HAP-1 (cell line): Measurements from ENCODE around the gene ADPRS.
A peak's percentile ranks its signal among the peaks of the same experiment; 100 is the strongest.

Experiments
- DNase-seq, 2 experiments: peaks; one replicate each; pipeline ENCODE4 v3.0.0-alpha.2; 2016 to 2020; ENCODE audit warnings: low spot score in 2 of 2
- H3K27me3 ChIP-seq: fragments of 250-450 bp; sonication (Bioruptor Pico); 2 replicates; pipeline ENCODE4 v1.5.1; 2020; ENCODE audit warnings: low read depth, mild to moderate bottlenecking, moderate library complexity
- H3K36me3 ChIP-seq: fragments of 250-450 bp; sonication (Bioruptor Pico); replicated peaks from 2 replicates; pipeline ENCODE4 v1.5.1; 2020; ENCODE audit warnings: mild to moderate bottlenecking
- H3K4me1 ChIP-seq: fragments of 250-450 bp; sonication (Bioruptor Pico); 2 replicates; pipeline ENCODE4 v1.5.1; 2020; ENCODE audit warnings: mild to moderate bottlenecking
- H3K4me3 ChIP-seq: fragments of 250-450 bp; sonication (Bioruptor Pico); 2 replicates; pipeline ENCODE4 v1.5.1; 2020; ENCODE audit warnings: mild to moderate bottlenecking, moderate library complexity
- H3K9me3 ChIP-seq: fragments of 250-450 bp; sonication (Bioruptor Pico); 2 replicates; pipeline ENCODE4 v1.5.1; 2020; ENCODE audit warnings: mild to moderate bottlenecking, moderate library complexity
- in situ Hi-C: fragments of 300-500 bp; cut with MboI; formaldehyde crosslinking; loops from 3 replicates; pipeline ENCODE4 v1.14.3; 2020; ENCODE audit warnings: low sequenced_read_pairs, inconsistent platforms, mixed read lengths

Gene ADPRS

DNA sequence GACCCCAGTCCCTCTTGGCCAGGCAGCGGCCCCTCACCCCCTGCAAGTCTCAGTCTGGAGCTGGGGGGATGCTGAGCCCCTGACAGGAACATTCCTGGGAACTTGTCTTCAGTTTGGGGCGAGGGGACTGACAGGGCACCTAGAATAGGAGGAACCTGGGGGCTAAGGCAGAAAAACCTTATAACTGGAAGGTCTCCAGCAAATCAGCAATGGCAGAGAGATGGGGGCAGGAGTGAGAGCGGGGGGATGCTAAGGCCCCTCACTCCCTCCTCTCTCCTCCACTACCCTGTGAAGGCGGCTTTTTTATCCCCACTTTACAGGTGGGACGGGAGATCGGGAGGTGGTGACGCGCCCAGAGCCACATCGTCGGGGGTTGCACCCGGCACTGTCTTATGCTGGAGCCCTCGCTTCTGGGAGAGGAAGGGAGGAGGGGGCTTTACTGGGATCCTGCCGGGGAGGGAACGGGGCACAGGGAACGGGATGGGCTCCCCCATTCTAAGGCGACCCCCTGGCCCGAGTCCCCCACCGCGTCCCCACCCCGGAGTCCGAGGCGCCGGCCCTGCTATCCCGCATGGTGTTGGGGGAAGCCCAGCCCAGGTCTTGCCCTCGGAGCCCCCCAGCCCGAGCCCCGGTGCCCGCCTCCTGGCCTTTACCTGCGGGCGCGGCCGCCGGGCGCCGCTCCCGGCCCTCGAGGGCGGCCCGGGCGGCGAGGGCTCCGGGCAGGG, 35.9 kb downstream of the ADPRS start:
- DNase-seq: no peak
- Histone ChIP-seq H3K4me3 (no peak overlapping the region), H3K9me3 (no peaks in the 10 kb centered on the region), H3K27me3 (no peaks in the 10 kb centered on the region), H3K36me3 (no peaks in the 10 kb centered on the region), H3K4me1 (no peaks in the 10 kb centered on the region)
- in situ Hi-C loops: no loop called here

DNA sequence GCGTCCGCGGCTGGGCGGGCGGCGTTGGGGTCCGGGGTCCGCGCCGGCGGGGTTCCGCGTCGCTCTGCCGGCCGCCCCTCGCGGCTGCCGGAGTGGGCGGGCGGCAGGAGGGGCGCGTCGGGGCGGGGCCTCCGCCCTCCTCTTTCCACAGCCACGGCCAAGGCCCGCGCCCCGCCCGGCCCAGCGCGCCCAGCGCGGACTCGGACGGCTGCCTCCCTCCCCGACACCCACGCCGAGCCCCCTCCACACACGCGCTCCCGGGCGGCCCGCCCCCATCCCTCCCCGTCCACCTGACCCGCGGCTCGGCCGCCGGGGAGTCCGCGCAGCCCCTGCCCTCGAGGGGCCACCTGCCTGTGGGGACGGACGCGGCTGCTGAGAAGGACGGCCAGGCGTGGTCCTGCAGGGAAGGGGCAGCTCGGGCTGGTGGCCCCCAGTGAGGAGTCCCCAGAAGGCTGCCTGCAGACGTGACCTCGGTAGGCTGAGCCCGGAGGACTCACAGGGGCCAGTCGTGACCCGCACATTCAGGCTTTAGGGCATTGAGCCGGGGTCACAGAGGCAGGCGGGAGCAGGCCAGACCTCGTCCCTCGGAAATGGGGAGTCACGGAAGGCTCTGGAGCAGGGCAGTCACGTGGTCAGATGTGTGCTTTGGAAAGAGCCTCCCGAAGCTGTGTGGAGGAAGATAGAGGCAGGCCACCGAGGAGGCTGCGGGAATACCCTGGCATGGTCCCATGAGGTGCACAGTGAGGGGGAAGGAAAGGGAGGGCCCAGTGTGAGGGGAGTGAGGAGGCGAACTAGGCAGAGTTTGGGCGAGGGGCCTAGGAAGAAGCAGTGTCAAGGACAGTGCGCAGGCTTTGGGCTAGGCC, 36.7 kb downstream of the ADPRS start, which contains the start of gene COL8A2:
COL8A2 (minus strand) TSS at position 94 of the 863 bp plus-strand sequence. CDS start 24,980 bp downstream, outside the sequence.
- Histone ChIP-seq H3K4me1 (no peaks in the 10 kb centered on the region), H3K36me3 (no peaks in the 10 kb centered on the region), H3K9me3 (no peaks in the 10 kb centered on the region), H3K4me3 (no peak within 1 kb of the TSS), H3K27me3 (no peaks in the 10 kb centered on the region)
- in situ Hi-C loops: no loop called here
- no peak for DNase-seq

DNA sequence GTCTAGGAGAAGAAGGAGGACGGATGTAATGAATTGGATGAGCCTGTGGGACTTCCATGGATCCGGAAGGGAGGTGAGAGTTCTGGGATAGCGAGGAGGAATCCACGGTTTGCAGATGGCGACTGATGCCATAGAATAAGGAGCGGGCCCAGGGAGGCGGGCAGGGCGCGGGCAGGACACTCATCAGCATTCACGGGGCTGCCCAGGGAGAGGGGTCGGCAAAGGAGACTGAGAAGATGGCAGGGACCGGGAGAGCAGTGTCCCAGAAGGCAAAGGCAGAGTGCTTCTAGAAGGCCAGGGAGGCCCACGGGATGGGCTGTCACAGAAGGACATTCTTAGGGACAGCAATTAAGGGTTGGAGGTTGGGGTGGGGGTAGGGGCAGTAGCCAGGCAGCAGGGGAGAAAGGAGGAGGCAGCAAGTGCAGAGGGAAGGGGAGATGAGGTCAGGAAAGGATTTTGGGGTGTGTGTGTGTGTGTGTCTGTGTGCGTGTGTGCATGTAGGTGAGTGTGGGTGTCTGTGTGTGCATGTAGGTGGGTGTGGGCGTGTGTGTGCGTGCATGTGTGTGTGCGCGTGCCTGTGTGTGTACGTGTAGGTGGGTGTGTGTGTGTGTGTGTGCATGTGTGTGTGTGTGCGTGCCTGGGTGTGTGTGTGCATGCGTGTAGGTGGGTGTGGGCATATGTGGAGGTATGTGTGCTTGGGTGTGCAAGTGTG, 37.5 kb downstream of the ADPRS start:
- H3K4me3 ChIP-seq: no peak overlapping the region
- no peaks in the 10 kb centered on the region for H3K36me3 ChIP-seq
- no peak for DNase-seq
- no peaks in the 10 kb centered on the region for H3K4me1 ChIP-seq
- no peaks in the 10 kb centered on the region for H3K27me3 ChIP-seq
- in situ Hi-C loops: no loop called here
- no peaks in the 10 kb centered on the region for H3K9me3 ChIP-seq

DNA sequence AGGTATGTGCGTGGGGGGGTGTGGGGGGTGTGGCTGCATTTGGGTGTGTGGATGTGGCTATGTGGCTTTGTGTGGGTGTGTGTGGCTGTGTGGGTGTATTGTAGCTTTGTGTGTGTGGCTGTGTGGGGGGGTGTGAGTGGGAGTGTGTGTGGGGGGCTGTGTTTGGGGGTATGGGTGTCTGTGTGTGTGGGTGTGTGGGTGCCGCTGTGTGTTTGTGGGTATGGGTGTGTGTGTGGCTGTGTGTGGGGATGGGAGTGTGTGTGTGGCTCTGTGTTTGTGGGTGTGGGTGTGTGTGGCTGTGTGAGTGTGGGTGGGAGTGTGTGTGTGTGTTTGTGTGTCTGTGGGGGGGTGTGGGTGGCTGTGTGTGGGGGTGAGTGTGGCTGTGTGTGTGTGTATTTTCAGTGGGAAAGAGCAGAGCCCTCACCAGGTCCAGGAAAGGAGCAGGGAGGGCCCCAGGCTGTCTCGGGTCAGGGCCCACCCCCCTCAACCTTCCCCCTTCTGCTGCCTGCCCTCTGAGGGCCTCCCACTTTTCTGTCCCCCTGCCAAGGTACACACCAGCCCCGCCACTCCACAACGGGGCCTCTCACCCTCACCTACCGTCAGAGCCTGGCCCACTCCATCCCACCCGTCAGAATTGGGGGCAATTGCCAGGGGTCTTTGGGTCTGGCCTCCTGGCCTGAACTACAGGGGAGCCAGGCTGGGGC, 38.3 kb downstream of the ADPRS start:
- H3K4me3 ChIP-seq: no peak overlapping the region
- H3K4me1 ChIP-seq: no peaks in the 10 kb centered on the region
- in situ Hi-C loops: no loop called here
- no peaks in the 10 kb centered on the region for H3K36me3 ChIP-seq
- H3K9me3 ChIP-seq: no peaks in the 10 kb centered on the region
- H3K27me3 ChIP-seq: no peaks in the 10 kb centered on the region
- no peak for DNase-seq

DNA sequence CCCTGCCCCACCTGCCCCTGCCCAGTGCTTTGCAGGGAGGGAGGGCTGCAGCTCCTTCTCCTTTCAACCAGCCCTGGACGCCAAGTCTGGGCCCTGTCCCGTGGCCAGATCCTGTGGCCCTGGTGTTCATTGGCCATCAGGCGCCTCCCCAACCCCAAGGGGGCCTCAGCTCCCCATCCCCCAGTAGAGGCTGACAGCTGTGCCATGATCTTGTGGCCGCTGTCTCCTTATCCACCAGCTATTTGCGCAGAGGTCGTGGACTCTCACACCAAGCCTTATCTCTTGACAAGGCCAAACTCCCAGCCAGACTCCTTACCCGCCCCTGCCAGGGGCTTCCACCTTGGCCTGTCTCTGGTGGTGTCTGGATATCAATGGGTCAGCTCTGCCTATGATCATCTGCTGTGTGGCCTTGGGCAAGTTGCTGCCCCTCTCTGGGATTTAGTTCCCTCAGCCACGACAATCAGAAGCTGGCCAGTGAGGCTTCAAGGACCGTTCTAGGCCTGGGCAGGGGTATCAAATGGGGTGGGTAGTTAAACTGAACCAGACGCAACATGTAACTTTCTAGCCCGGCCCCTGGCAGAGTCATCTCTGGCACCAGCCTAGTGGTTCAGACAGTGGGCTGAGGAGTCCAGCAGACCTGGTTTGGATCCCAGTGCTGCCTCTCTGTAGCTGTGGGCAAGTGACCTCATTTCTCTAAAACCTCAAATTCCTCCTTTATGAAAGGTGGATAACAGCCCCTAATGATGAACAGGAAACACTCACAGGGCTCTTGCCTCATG, 39.6 kb downstream of the ADPRS start:
- H3K9me3 ChIP-seq: no peaks in the 10 kb centered on the region
- no peaks in the 10 kb centered on the region for H3K4me1 ChIP-seq
- in situ Hi-C loops: no loop called here
- DNase-seq: no peak
- H3K4me3 ChIP-seq: no peak overlapping the region
- H3K36me3 ChIP-seq: no peaks in the 10 kb centered on the region
- no peaks in the 10 kb centered on the region for H3K27me3 ChIP-seq

DNA sequence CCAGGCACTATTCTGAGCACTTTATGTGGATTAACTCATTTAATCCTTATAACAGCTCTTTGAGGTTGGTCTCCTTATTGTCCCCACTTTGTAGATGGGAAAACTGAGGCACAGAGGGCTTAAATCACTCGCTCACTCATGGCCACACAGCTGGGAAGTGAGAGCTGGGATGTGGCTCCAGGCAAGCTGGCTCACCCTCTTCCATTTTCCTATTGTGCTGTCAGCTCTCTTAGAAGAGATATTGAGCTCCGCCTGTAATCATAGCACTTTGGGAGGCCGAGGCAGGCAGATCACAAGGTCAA, 40.2 kb downstream of the ADPRS start:
- Histone ChIP-seq H3K4me1 (no peaks in the 10 kb centered on the region), H3K9me3 (no peaks in the 10 kb centered on the region), H3K4me3 (no peak overlapping the region), H3K36me3 (no peaks in the 10 kb centered on the region), H3K27me3 (no peaks in the 10 kb centered on the region)
- no peak for DNase-seq
- in situ Hi-C loops: no loop called here

DNA sequence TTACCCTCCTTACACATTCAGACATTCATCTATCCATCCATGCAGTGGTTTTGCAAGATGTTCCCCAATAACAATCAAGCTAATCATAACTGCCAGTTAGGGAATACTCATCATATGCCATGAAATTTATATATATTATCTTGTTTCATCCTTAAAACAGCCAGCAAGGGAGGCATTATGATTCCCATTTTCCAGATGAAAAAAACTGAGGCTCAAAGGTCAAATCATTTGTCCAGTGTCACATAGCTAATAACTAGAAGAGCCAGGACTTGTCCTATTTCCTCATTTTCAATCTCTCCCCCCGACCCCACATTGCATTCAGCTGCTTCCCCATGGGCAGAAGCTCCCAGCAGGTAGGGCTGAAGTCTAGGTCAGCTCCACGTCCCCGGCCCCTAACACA, 43.3 kb downstream of the ADPRS start:
- Histone ChIP-seq H3K4me1 (no peaks in the 10 kb centered on the region), H3K9me3 (no peaks in the 10 kb centered on the region), H3K27me3 (no peaks in the 10 kb centered on the region), H3K36me3 (peaks cover 8% of the 10 kb centered on the region; the same call in 1 of the 2 replicates), H3K4me3 (no peak overlapping the region)
- in situ Hi-C loops: no loop called here
- no peak for DNase-seq

DNA sequence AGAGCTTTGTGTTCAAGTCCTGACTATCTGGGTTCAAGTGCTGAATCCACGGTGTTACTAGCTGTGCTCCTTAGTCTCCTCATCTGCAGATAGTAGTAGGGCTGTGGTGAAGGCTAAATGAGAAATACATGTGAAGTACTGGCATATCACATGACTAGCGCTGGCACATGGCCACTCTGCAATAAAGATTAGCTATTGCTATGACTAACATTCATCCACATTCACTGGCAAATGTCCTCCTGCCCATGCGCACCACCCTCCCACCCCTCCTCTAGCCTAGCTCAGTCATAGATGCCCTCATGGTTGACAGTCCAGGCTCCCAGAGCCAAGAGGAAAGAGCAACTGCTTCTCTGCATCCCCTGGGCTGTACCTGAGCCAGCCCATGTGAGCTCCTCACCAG, 44.8 kb downstream of the ADPRS start:
- H3K36me3 ChIP-seq: peaks cover 19% of the 10 kb centered on the region
- no peaks in the 10 kb centered on the region for H3K9me3 ChIP-seq
- DNase-seq: no peak
- H3K27me3 ChIP-seq: no peaks in the 10 kb centered on the region
- in situ Hi-C loops: no loop called here
- H3K4me3 ChIP-seq: no peak overlapping the region
- no peaks in the 10 kb centered on the region for H3K4me1 ChIP-seq

DNA sequence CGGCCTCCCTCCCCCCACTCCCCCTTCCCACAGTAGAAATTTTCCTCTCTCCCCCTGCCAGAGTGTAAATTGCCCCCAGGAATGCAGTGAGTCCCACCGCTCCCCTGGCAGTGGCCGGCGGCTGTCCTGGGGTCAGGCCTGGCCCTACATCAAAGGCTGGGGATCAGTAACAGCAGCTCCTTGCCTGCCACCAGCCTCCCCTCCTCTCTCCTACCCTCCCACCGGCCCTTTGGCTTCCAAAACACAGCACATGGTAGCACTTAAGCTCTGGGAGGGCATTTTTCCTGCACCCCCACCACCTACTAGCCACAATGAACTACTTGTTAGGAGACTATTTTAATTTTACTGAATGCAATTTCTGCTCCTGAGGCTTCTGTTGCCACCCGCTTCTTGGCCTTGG, 45.3 kb downstream of the ADPRS start:
- Histone ChIP-seq H3K9me3 (no peaks in the 10 kb centered on the region), H3K36me3 (peaks cover 20% of the 10 kb centered on the region), H3K27me3 (no peaks in the 10 kb centered on the region), H3K4me3 (no peak overlapping the region), H3K4me1 (no peaks in the 10 kb centered on the region)
- DNase-seq: no peak
- in situ Hi-C loops: no loop called here

DNA sequence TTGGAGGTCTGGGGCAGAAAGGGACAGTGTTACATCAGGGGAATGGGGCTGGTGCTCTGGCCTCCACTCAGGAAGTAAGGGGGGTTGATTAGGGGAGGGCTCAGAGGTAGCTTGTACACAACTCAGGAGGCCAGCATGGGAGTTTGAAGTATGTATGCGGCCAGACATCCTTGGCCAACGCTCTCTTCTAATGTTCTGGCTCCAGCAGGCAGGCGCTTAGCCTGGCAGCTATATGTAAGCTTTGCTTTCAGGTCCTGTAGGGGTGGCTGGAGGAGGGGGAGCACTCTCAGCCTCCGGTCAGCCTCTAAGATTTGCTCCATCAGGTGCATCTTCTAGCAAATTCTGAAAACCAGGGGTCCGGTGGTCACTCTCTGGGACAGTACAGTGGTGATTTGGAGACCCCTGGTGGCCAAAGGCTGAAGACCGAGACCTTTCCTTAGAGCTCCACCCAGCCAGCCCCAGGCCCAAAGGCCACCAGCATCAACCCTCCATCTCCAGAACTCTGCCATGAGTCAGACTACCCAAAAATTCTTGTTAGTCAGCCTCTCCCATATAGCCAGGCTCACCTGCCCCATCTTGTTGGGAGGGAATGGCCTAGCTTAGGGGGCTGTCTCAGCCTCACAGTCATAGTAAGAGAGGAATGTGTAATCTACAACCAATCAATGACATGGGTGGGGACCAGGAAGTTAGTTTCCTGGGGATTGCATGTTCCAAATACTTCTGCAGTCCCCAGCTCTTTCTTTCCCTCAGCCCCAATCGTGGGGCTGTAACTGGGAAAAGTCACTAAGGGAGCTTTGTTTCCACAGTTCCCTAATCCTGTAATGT, 46.0 kb downstream of the ADPRS start:
- no peaks in the 10 kb centered on the region for H3K4me1 ChIP-seq
- H3K36me3 ChIP-seq: peaks cover 26% of the 10 kb centered on the region
- no peaks in the 10 kb centered on the region for H3K9me3 ChIP-seq
- H3K4me3 ChIP-seq: no peak overlapping the region
- peak; percentile 23 to 81 for DNase-seq
- H3K27me3 ChIP-seq: no peaks in the 10 kb centered on the region
- in situ Hi-C loops: no loop called here

DNA sequence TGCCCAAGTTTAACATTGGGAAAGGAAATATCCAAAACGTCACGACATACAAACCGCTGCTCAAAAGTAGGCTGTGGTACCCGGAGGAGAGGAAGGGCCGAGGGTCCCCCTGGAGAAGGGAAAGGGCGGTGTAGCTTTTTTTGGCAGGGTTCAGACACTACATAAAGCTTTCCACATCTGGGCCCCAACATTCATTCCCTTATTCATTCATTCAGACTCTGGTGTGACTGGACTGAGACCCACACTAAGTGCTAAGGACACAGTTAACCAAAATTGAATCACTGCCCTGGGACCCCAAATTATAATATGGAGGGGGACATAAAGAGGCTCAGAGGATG, 46.6 kb downstream of the ADPRS start:
- H3K36me3 ChIP-seq: peaks cover 30% of the 10 kb centered on the region
- H3K4me1 ChIP-seq: no peaks in the 10 kb centered on the region
- in situ Hi-C loops: no loop called here
- no peak for DNase-seq
- H3K4me3 ChIP-seq: no peak overlapping the region
- H3K9me3 ChIP-seq: no peaks in the 10 kb centered on the region
- no peaks in the 10 kb centered on the region for H3K27me3 ChIP-seq

DNA sequence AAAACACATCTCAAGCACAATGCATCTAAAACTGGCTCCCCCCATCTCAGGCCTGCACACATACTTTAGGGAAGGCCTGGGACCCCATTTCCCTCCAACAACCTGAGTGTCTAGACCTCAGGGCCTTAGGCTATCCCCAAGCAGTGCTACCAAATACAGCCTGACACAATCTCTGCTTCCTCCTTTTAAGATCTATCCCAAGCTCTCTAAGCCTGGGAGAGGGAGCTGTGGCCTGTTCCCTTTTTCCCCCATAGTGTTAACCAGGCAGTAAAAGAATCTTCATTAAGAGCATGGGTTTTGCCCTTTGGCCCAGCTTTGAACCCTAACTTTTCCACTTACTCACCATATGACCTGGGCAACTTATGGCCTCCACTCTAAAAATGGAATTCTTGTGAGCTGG, 47.1 kb downstream of the ADPRS start:
- H3K36me3 ChIP-seq: peaks cover 31% of the 10 kb centered on the region
- in situ Hi-C loops: no loop called here
- H3K27me3 ChIP-seq: no peaks in the 10 kb centered on the region
- no peak overlapping the region for H3K4me3 ChIP-seq
- DNase-seq: no peak
- no peaks in the 10 kb centered on the region for H3K9me3 ChIP-seq
- H3K4me1 ChIP-seq: no peaks in the 10 kb centered on the region
